Prostate gland (tissue), 2 donors: ENCODE data around the gene RCBTB2.

Source experiments
- POLR2AphosphoS5 ChIP-seq: sonication (generic); formaldehyde crosslinking; IDR thresholded peaks from one replicate; pipeline ENCODE4 v1.6.1; 2017; ENCODE audit warnings: antibody characterized with exemption
- TF ChIP-seq, protein P1 (sequence below), 4 experiments: fragments of 200-600 bp in 2 of 4; fragments of 450-650 bp in 2 of 4; sonication (generic) in 2 of 4; IDR thresholded peaks; 1 replicate in 3 of 4; 2 replicates in 1 of 4; pipeline ENCODE4 v1.5.1; 2016 to 2019; ENCODE audit warnings: antibody characterized with exemption in 4 of 4, mild to moderate bottlenecking in 2 of 4, moderate library complexity in 2 of 4

DNA sequence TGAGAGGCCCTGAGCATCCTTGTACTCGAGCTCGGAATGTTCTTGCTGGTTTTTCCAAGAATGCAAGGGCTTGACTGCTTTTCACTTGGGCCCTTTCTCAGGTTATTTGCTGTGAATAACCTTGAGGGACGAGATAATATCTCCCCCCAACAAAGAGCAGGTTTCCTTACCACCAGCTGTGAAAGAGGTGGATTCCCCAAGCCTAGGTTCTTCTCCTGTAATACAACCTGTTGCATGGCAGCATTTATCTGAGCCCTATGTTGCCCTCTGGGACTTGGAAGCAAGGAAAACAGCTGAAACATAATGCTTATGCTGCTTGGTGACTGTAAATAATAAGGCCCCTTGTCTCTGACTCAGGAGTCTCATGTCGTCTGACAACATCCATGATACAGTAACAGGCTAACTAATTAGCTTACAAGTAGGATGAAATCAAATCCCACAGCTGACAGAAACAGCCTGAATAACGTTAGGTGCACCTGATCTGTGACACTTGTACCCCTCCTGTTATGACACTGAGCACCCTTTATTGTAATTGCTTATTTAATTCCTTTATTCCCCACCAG is 43.6 kb upstream of the RCBTB2 start:
- TF ChIP-seq, protein P1, sequence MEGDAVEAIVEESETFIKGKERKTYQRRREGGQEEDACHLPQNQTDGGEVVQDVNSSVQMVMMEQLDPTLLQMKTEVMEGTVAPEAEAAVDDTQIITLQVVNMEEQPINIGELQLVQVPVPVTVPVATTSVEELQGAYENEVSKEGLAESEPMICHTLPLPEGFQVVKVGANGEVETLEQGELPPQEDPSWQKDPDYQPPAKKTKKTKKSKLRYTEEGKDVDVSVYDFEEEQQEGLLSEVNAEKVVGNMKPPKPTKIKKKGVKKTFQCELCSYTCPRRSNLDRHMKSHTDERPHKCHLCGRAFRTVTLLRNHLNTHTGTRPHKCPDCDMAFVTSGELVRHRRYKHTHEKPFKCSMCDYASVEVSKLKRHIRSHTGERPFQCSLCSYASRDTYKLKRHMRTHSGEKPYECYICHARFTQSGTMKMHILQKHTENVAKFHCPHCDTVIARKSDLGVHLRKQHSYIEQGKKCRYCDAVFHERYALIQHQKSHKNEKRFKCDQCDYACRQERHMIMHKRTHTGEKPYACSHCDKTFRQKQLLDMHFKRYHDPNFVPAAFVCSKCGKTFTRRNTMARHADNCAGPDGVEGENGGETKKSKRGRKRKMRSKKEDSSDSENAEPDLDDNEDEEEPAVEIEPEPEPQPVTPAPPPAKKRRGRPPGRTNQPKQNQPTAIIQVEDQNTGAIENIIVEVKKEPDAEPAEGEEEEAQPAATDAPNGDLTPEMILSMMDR (IDR thresholded peaks at IDR 0.05), result no peak
- no peak for TF ChIP-seq POLR2AphosphoS5
